Heart left ventricle (tissue), 16 donors: ENCODE data around the gene RIN2. TPM values are rescaled to one million over a fixed set of nuclear protein-coding genes. Genes with fewer than 3 reads are reported as not detected.

Experiments used
- ATAC-seq, 4 donors: fragments of 200-7000 bp; cut with Tn5 transposase; one replicate each; pipeline ENCODE4 v1.9.1; 2020 to 2022; ENCODE audit warnings: moderate library complexity in 4 of 4, mild to moderate bottlenecking in 3 of 4, moderate number of reproducible peaks in 1 of 4
- DNase-seq, 5 donors: peaks; one replicate each; pipeline ENCODE4 v3.0.0-alpha.2; 2020
- H3K27ac ChIP-seq, 12 donors: fragments of 200-600 bp; sonication (generic) in 4 of 12; one replicate each; pipeline versions ENCODE4 v1.5.0 to v1.8.0; 2016 to 2022; ENCODE audit warnings: mild to moderate bottlenecking in 2 of 12
- H3K27me3 ChIP-seq, 9 donors: fragments of 200-600 bp; sonication (generic) in 2 of 9; one replicate each; pipeline versions ENCODE4 v1.5.1 to v1.8.0; 2016 to 2022; ENCODE audit warnings: mild to moderate bottlenecking in 3 of 9
- H3K36me3 ChIP-seq, 9 donors: fragments of 200-600 bp; sonication (generic) in 2 of 9; one replicate each; pipeline versions ENCODE4 v1.5.0 to v1.8.0; 2018 to 2022; ENCODE audit warnings: mild to moderate bottlenecking in 2 of 9
- H3K4me1 ChIP-seq, 12 donors: fragments of 200-600 bp; sonication (generic) in 4 of 12; one replicate each; pipeline versions ENCODE4 v1.5.0 to v1.8.0; 2016 to 2022; ENCODE audit warnings: mild to moderate bottlenecking in 3 of 12
- H3K4me3 ChIP-seq, 12 donors: fragments of 200-600 bp; sonication (generic) in 4 of 12; one replicate each; pipeline versions ENCODE4 v1.5.0 to v1.8.0; 2017 to 2022; ENCODE audit warnings: mild to moderate bottlenecking in 9 of 12, moderate library complexity in 4 of 12
- H3K9me3 ChIP-seq, 12 donors: fragments of 200-600 bp; sonication (generic) in 4 of 12; one replicate each; pipeline versions ENCODE4 v1.5.0 to v1.8.0; 2016 to 2022; ENCODE audit warnings: mild to moderate bottlenecking in 1 of 12
- CTCF ChIP-seq, 12 donors: fragments of 200-600 bp; sonication (generic) in 4 of 12; IDR thresholded peaks; one replicate each; pipeline versions ENCODE4 v1.5.0 to v1.8.0; 2018 to 2022; ENCODE audit warnings: antibody characterized with exemption in 12 of 12, mild to moderate bottlenecking in 5 of 12
- POLR2A ChIP-seq, 2 donors: fragments of 450-650 bp; IDR thresholded peaks; one replicate each; pipeline ENCODE4 v1.6.1; 2017; ENCODE audit warnings: antibody characterized with exemption in 2 of 2, mild to moderate bottlenecking in 2 of 2, moderate library complexity in 2 of 2
- WGBS, 4 donors: extraction: QIAGEN DNeasy Blood & Tissue Kit in 2 of 4; methylation state at CpG; one replicate each; pipeline versions ENCODE4 v1.1.5 to v1.1.7; 2013 to 2018; 5-methylcytosine and 5-hydroxymethylcytosine counted together
- intact Hi-C, 10 donors: fragments of 100-400 bp; cut with DNase I; formaldehyde crosslinking; loops; one replicate each; pipeline versions ENCODE4 v1.11.1 to v1.14.2; 2022
- polyA plus RNA-seq, 2 donors: library from polyadenylated mRNA; stranded (reverse); fragments of 200-250 nt; gene quantifications; one replicate each; pipeline ENCODE4 v1.2.3, GENCODE V29; 2013
- total RNA-seq, 9 donors: library from RNA; depleted of rRNA in 2 of 9; stranded (reverse); fragments of >200 nt in 2 of 9; fragmentation: NEBNext Ultra II Directional in 3 of 9; extraction: Animal tissue kit (Norgen Biotek cat#: 25700) in 3 of 9; gene quantifications; one replicate each; pipeline versions ENCODE4 v1.1.0 to v1.2.4, GENCODE V29; 2016 to 2023
- donor health status: ischemic (EF 13 %, LVEDD 7.1; RV severe dilation, severe dysfunction).
- donor health status: healthy with polysubstance abuse.
- donor health status: DM: no; HTN: yes; CAD: no.
- donor health status: DM: no; HTN: no; CAD: no.
- donor health status: ischemic (EF 25% LVEDD 6.9; RV normal size, moderate dysfunction).
- donor health status: ischemic (EF 25% LVEDD 5.7; RV mildly dilated, moderate dysfunction).
- donor health status: healthy.
- donor health status: DM: yes; HTN: yes; CAD: no.
- donor health status: ischemic (EF 35%, LVEDD 5.7; RV mildly dilated, moderate dysfunction).
- donor health status: nonischemic (EF 11% LVEDD 7.7; RV severe dilation, severe dysfunction).
- donor health status: DM: yes; HTN: yes; CAD: no.
- donor health status: PGD.
- donor health status: ischemic (EF 29% LVEDD 5.4; RV normal size, mild dysfunction).
- donor health status: nonischemic (EF 23%, LVEDD 6.1; RV moderate dilation, normal function).

RIN2 gene
- total and polyA plus RNA-seq, 11 donors = 15.0 to 76.5 (median 56.7) TPM

- 66 to 75% (median 68%) methylated on average over 2 of the region's 2 CpGs for WGBS, 4 donors
- TF ChIP-seq CTCF (IDR thresholded peaks at IDR 0.05) (no peak), POLR2A (IDR thresholded peaks at IDR 0.05) (no peak)
- Histone ChIP-seq H3K9me3 (no peaks in the 10 kb centered on the region), H3K36me3 (peaks cover 0 to 10% (median 0%) of the 10 kb centered on the region in 9 donors), H3K4me1 (peaks cover 6 to 48% (median 19%) of the 10 kb centered on the region in 12 donors), H3K27ac (no peak overlapping the region), H3K4me3 (no peak overlapping the region), H3K27me3 (no peaks in the 10 kb centered on the region)
- intact Hi-C loops = no loop called here
- ATAC-seq = no peak
- DNase-seq = no peak
Measured at GRCh38 chr20:19769507-19769906, 11.4 kb downstream of the RIN2 start.

- H3K4me1 ChIP-seq = peaks cover 11 to 54% (median 26%) of the 10 kb centered on the region in 12 donors
- peaks cover 0 to 10% (median 0%) of the 10 kb centered on the region in 9 donors for H3K36me3 ChIP-seq
- ATAC-seq = no peak
- no peak overlapping the region for H3K27ac ChIP-seq
- DNase-seq = no peak
- no peaks in the 10 kb centered on the region for H3K27me3 ChIP-seq
- intact Hi-C loops = no loop called here
- no peak for TF ChIP-seq CTCF (IDR thresholded peaks at IDR 0.05)
- TF ChIP-seq POLR2A (IDR thresholded peaks at IDR 0.05) = no peak
- WGBS, 4 donors = 72 to 85% (median 76%) methylated on average over 6 of the region's 6 CpGs
- no peaks in the 10 kb centered on the region for H3K9me3 ChIP-seq
- H3K4me3 ChIP-seq = no peak overlapping the region
Measured at GRCh38 chr20:19770375-19770774, 12.3 kb downstream of the RIN2 start.

GRCh38 chr20:19771031-19771430 lies 13.0 kb downstream of the RIN2 start:
- ATAC-seq (no peak), DNase-seq (no peak)
- Histone ChIP-seq H3K27ac (no peak overlapping the region), H3K4me3 (no peak overlapping the region), H3K36me3 (peaks cover 0 to 10% (median 0%) of the 10 kb centered on the region in 9 donors), H3K9me3 (no peaks in the 10 kb centered on the region), H3K27me3 (no peaks in the 10 kb centered on the region), H3K4me1 (peaks cover 11 to 55% (median 32%) of the 10 kb centered on the region in 12 donors)
- 88 to 96% (median 96%) methylated on average over 2 of the region's 2 CpGs for WGBS, 4 donors
- intact Hi-C loops = no loop called here
- no peak for TF ChIP-seq POLR2A (IDR thresholded peaks at IDR 0.05)
- no peak for TF ChIP-seq CTCF (IDR thresholded peaks at IDR 0.05)

GRCh38 chr20:19773471-19773870 lies 15.4 kb downstream of the RIN2 start:
- Histone ChIP-seq H3K27me3 (no peaks in the 10 kb centered on the region), H3K9me3 (no peaks in the 10 kb centered on the region), H3K4me1 (peaks cover 21 to 77% (median 54%) of the 10 kb centered on the region in 12 donors), H3K36me3 (peaks cover 0 to 10% (median 0%) of the 10 kb centered on the region in 9 donors), H3K4me3 (no peak overlapping the region), H3K27ac (peak overlapping the region in 3 of 12 donors; percentile 11 to 24 (median 23))
- WGBS, 4 donors = 88 to 91% (median 90%) methylated on average over 4 of the region's 4 CpGs
- ATAC-seq (no peak), DNase-seq (no peak)
- intact Hi-C loops = no loop called here
- TF ChIP-seq CTCF (IDR thresholded peaks at IDR 0.05) (no peak), POLR2A (IDR thresholded peaks at IDR 0.05) (no peak)
